GM12875 (cell line): ENCODE measurements around the gene RASSF5.
A peak's percentile ranks its signal among the peaks of the same experiment; 100 is the strongest.

ENCODE experiments used
- H3K4me3 ChIP-seq: one replicate; pipeline ENCODE4 v1.5.1; 2011; ENCODE audit warnings: low read depth, low read length, control low read depth
- TF ChIP-seq, protein P1 (sequence below): IDR thresholded peaks from 2 replicates; pipeline ENCODE4 v1.5.1; 2011; ENCODE audit warnings: low read depth, mild to moderate bottlenecking, control low read depth, inconsistent platforms, low read length, moderate library complexity, borderline replicate concordance; ENCODE audit not compliant: insufficient read depth

The RASSF5 gene

DNA sequence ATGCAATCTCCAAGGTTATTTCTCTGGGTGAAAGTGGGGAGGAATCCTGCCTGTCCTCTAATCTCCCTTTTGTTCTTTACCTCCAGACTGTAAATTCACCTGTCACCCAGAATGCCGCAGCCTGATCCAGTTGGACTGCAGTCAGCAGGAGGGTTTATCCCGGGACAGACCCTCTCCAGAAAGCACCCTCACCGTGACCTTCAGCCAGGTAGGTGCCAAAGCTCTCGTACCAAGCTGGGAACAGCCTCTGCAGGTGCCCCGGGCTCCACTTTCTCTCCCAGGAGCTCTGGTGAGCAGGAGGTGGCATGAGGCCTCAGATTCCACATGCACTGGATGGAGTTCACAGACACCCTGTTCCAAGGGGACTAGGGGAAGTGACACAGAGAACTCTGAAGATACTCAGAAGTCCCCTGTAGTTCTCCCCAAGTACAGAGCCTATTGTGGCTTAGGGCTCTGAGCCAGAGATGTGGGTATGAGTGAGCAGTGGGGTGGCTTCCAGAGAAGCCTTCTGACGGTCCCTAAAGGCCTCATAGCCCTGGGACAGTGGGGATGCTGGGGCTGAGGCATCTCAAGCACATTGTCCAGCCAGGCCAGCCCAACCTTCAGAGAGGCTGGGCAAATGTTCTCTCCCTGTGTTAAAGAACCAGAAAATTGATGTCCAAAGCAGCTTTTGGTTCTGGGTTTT, 30.9 kb downstream of the RASSF5 start:
- no peak overlapping the region for H3K4me3 ChIP-seq
- TF ChIP-seq, protein P1, sequence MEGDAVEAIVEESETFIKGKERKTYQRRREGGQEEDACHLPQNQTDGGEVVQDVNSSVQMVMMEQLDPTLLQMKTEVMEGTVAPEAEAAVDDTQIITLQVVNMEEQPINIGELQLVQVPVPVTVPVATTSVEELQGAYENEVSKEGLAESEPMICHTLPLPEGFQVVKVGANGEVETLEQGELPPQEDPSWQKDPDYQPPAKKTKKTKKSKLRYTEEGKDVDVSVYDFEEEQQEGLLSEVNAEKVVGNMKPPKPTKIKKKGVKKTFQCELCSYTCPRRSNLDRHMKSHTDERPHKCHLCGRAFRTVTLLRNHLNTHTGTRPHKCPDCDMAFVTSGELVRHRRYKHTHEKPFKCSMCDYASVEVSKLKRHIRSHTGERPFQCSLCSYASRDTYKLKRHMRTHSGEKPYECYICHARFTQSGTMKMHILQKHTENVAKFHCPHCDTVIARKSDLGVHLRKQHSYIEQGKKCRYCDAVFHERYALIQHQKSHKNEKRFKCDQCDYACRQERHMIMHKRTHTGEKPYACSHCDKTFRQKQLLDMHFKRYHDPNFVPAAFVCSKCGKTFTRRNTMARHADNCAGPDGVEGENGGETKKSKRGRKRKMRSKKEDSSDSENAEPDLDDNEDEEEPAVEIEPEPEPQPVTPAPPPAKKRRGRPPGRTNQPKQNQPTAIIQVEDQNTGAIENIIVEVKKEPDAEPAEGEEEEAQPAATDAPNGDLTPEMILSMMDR, result no peak

DNA sequence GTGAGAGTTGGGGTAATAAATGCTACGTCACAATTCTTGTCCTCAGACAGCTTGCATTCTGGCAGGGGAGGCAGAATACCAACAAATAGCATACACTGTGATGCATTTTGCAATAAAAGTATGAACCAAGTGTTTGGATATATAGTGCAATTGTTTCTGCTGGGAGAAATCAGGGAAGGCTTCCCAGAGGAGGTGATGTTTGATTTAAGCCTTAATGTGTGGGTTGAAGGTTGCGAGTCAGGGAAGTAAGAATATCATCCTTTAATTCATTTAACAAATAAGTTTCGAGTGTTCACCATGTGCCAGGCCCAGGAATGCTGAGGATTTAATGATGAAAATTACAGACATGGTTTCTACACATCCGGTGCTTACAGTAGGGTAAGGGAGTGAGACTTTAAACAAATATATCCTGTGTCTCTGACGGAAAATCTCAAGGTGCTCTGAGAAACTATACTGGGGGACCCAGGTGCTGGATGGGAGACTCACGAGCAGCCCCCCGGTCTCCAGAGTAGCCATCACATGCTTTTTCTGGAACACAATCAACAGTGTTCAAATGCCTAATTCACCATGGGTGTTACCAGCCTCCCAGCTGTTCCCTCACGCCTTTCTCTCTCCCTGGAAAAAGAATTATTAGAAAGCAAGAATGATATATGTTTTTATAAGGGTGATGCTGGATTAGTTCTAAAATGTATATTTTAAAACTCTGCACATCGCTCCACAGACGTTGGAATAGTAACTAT, 31.7 kb downstream of the RASSF5 start:
- TF ChIP-seq, protein P1, result no peak

DNA sequence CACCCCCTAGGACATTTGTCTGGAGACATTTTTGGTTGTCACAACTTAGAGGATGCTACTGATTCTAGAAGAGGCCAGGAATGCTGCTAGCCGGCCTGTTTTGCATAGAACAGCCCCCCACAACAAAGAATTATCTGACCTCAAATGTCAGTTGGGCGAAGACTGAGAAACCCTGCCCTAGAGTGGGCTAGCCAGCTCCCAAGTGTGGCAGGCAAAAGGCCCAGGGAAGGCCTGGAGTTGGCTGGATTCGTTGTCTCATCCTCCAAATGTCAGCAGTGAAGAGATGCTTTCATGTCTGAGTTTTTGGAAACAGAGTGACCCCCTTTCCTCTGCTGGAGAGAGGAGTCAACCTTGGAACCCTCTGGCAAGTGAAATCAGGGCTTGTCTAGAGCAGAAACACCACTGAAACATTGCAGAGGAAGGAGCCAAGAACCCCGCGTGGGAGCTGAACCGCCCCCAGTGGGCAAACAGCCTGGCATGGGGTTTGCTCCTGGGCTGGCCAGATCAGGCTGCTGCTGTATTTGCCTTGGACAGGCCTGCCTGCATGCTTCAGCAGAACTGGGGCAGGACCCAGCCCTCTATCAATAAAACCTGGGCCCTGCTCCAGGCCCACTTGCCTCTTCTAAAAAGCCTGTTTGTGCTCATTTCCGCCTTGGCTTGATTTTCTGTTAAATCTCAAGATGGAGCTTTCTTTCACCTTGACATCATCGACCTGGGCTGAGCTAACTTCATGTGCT, 32.9 kb downstream of the RASSF5 start:
- no peak overlapping the region for H3K4me3 ChIP-seq
- TF ChIP-seq, protein P1, result no peak

More for the DNA sequence above, 31.7 kb downstream of the RASSF5 start:
- H3K4me3 ChIP-seq, result no peak overlapping the region

- TF ChIP-seq, protein P1, result no peak
- H3K4me3 ChIP-seq, result no peak overlapping the region
Observed at GRCh38 chr1:206541236-206541833, 34.0 kb downstream of the RASSF5 start.

DNA sequence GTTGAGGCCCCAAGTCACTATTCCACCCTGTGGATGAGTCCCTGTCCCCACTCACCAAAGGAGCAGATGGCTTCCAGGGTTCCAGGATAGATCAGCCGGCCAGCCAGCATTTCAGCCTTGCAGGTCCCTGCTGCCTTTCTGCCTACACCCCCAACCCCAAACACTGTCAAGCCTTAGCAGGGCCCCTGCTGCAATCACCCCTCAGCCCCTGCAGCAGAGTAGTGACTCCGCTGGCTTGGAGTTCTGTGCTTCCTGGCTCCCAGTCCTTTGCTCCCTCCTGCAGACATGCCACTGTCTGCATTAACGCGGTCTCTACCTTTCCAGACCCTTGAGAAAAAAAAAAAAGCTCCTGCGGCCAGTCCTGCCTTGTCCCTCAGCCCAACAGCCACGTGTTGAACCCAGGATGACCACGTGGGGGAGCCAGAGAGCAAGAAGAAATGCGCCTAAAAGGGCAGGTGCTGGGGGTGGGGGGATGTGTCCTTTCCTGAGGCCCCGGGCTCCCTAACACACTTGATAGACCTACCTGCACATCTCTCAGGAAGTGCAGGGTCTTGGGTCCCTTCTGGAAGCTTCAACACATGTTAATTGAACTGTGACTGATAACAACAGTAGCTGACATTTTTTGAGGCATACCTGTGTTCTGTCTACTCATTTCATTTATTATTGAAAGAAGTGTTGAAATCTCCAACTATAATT, 37.4 kb downstream of the RASSF5 start:
- TF ChIP-seq, protein P1, result peak; percentile 87
- H3K4me3 ChIP-seq, result no peak overlapping the region

- H3K4me3 ChIP-seq, result no peak overlapping the region
- TF ChIP-seq, protein P1, result no peak
Observed at GRCh38 chr1:206545351-206545750, 38.0 kb downstream of the RASSF5 start.
